ENCODE measurements around the gene DCC. TPM values are rescaled to one million over a fixed set of nuclear protein-coding genes. Genes with fewer than 3 reads are reported as not detected.

DCC gene
- total RNA-seq, 2 experiments from 2014 or later, result not detected

GRCh38 chr18:53526101-53526870 is 1186.3 kb downstream of the DCC start:
- H3K27ac Mint-ChIP-seq, result no peak overlapping the region
- no peaks in the 10 kb centered on the region for H3K27me3 Mint-ChIP-seq
- ATAC-seq (no peak), DNase-seq (no peak)
- no peaks in the 10 kb centered on the region for H3K4me1 Mint-ChIP-seq
- CTCF ChIA-PET, result no interaction called here
- H3K9me3 Mint-ChIP-seq (ENCODE audit: low read depth), result no peaks in the 10 kb centered on the region
- H3K4me3 Mint-ChIP-seq, result no peak overlapping the region
- no peaks in the 10 kb centered on the region for H3K36me3 Mint-ChIP-seq

- DNase-seq (no peak), ATAC-seq (no peak)
- Mint-ChIP-seq H3K27ac (no peak overlapping the region), H3K9me3 (ENCODE audit: low read depth) (no peaks in the 10 kb centered on the region), H3K36me3 (no peaks in the 10 kb centered on the region), H3K27me3 (no peaks in the 10 kb centered on the region), H3K4me1 (no peaks in the 10 kb centered on the region), H3K4me3 (no peak overlapping the region)
- CTCF ChIA-PET, result interaction anchor here (0.7 kb wide), 1 partner anchor 44 kb away, joined by 3 read pairs; no protein-coding TSS in a partner anchor
Observed at GRCh38 chr18:53527365-53527764, 1187.4 kb downstream of the DCC start.

GRCh38 chr18:53531187-53531586 is 1191.2 kb downstream of the DCC start:
- peaks cover 3% of the 10 kb centered on the region for H3K9me3 Mint-ChIP-seq (ENCODE audit: low read depth)
- DNase-seq, result no peak
- no peaks in the 10 kb centered on the region for H3K27me3 Mint-ChIP-seq
- no peak for ATAC-seq
- CTCF ChIA-PET, result no interaction called here
- H3K36me3 Mint-ChIP-seq, result no peaks in the 10 kb centered on the region
- no peak overlapping the region for H3K4me3 Mint-ChIP-seq
- no peak overlapping the region for H3K27ac Mint-ChIP-seq
- no peaks in the 10 kb centered on the region for H3K4me1 Mint-ChIP-seq

- CTCF ChIA-PET, result no interaction called here
- Mint-ChIP-seq H3K4me1 (no peaks in the 10 kb centered on the region), H3K9me3 (ENCODE audit: low read depth) (peaks cover 3% of the 10 kb centered on the region), H3K27ac (no peak overlapping the region), H3K27me3 (no peaks in the 10 kb centered on the region), H3K36me3 (no peaks in the 10 kb centered on the region), H3K4me3 (no peak overlapping the region)
- DNase-seq (no peak), ATAC-seq (no peak)
Observed at GRCh38 chr18:53531896-53532295, 1191.9 kb downstream of the DCC start.

GRCh38 chr18:53534203-53534602 is 1194.2 kb downstream of the DCC start:
- no peaks in the 10 kb centered on the region for H3K4me1 Mint-ChIP-seq
- no peak overlapping the region for H3K4me3 Mint-ChIP-seq
- DNase-seq (no peak), ATAC-seq (no peak)
- CTCF ChIA-PET, result no interaction called here
- H3K27me3 Mint-ChIP-seq, result no peaks in the 10 kb centered on the region
- H3K36me3 Mint-ChIP-seq, result no peaks in the 10 kb centered on the region
- peaks cover 3% of the 10 kb centered on the region for H3K9me3 Mint-ChIP-seq (ENCODE audit: low read depth)
- no peak overlapping the region for H3K27ac Mint-ChIP-seq

GRCh38 chr18:53534695-53535094 is 1194.7 kb downstream of the DCC start:
- Mint-ChIP-seq H3K27me3 (no peaks in the 10 kb centered on the region), H3K4me1 (no peaks in the 10 kb centered on the region), H3K36me3 (no peaks in the 10 kb centered on the region), H3K27ac (no peak overlapping the region), H3K4me3 (no peak overlapping the region), H3K9me3 (ENCODE audit: low read depth) (peaks cover 3% of the 10 kb centered on the region)
- no peak for ATAC-seq
- DNase-seq, result no peak
- CTCF ChIA-PET, result no interaction called here

- no peak overlapping the region for H3K27ac Mint-ChIP-seq
- H3K4me1 Mint-ChIP-seq, result no peaks in the 10 kb centered on the region
- ATAC-seq (no peak), DNase-seq (no peak)
- CTCF ChIA-PET, result no interaction called here
- H3K9me3 Mint-ChIP-seq (ENCODE audit: low read depth), result peaks cover 3% of the 10 kb centered on the region
- no peaks in the 10 kb centered on the region for H3K27me3 Mint-ChIP-seq
- H3K36me3 Mint-ChIP-seq, result no peaks in the 10 kb centered on the region
- H3K4me3 Mint-ChIP-seq, result no peak overlapping the region
Observed at GRCh38 chr18:53536908-53537307, 1196.9 kb downstream of the DCC start.

GRCh38 chr18:53541924-53542323 is 1201.9 kb downstream of the DCC start:
- no peaks in the 10 kb centered on the region for H3K4me1 Mint-ChIP-seq
- DNase-seq, result no peak
- CTCF ChIA-PET, result no interaction called here
- H3K4me3 Mint-ChIP-seq, result no peak overlapping the region
- no peak overlapping the region for H3K27ac Mint-ChIP-seq
- no peaks in the 10 kb centered on the region for H3K36me3 Mint-ChIP-seq
- H3K9me3 Mint-ChIP-seq (ENCODE audit: low read depth), result peaks cover 6% of the 10 kb centered on the region
- H3K27me3 Mint-ChIP-seq, result no peaks in the 10 kb centered on the region
- no peak for ATAC-seq

- no peaks in the 10 kb centered on the region for H3K27me3 Mint-ChIP-seq
- no peak overlapping the region for H3K4me3 Mint-ChIP-seq
- CTCF ChIA-PET, result no interaction called here
- peaks cover 6% of the 10 kb centered on the region for H3K9me3 Mint-ChIP-seq (ENCODE audit: low read depth)
- H3K27ac Mint-ChIP-seq, result no peak overlapping the region
- H3K36me3 Mint-ChIP-seq, result no peaks in the 10 kb centered on the region
- no peak for ATAC-seq
- DNase-seq, result no peak
- H3K4me1 Mint-ChIP-seq, result no peaks in the 10 kb centered on the region
Observed at GRCh38 chr18:53543711-53544110, 1203.7 kb downstream of the DCC start.

- no peak for ATAC-seq
- H3K4me3 Mint-ChIP-seq, result no peak overlapping the region
- no peaks in the 10 kb centered on the region for H3K27me3 Mint-ChIP-seq
- H3K9me3 Mint-ChIP-seq (ENCODE audit: low read depth), result peaks cover 6% of the 10 kb centered on the region
- DNase-seq, result no peak
- CTCF ChIA-PET, result no interaction called here
- no peak overlapping the region for H3K27ac Mint-ChIP-seq
- no peaks in the 10 kb centered on the region for H3K4me1 Mint-ChIP-seq
- H3K36me3 Mint-ChIP-seq, result no peaks in the 10 kb centered on the region
Observed at GRCh38 chr18:53544917-53545316, 1204.9 kb downstream of the DCC start.

- CTCF ChIA-PET, result no interaction called here
- no peaks in the 10 kb centered on the region for H3K4me1 Mint-ChIP-seq
- DNase-seq (no peak), ATAC-seq (no peak)
- no peak overlapping the region for H3K27ac Mint-ChIP-seq
- H3K36me3 Mint-ChIP-seq, result no peaks in the 10 kb centered on the region
- H3K4me3 Mint-ChIP-seq, result no peak overlapping the region
- H3K9me3 Mint-ChIP-seq (ENCODE audit: low read depth), result no peaks in the 10 kb centered on the region
- no peaks in the 10 kb centered on the region for H3K27me3 Mint-ChIP-seq
Observed at GRCh38 chr18:53551868-53552426, 1212.0 kb downstream of the DCC start.

GRCh38 chr18:53553030-53553429 is 1213.0 kb downstream of the DCC start:
- H3K27me3 Mint-ChIP-seq, result no peaks in the 10 kb centered on the region
- no peaks in the 10 kb centered on the region for H3K9me3 Mint-ChIP-seq (ENCODE audit: low read depth)
- H3K4me1 Mint-ChIP-seq, result no peaks in the 10 kb centered on the region
- DNase-seq, result no peak
- H3K36me3 Mint-ChIP-seq, result no peaks in the 10 kb centered on the region
- no peak overlapping the region for H3K4me3 Mint-ChIP-seq
- ATAC-seq, result no peak
- CTCF ChIA-PET, result no interaction called here
- no peak overlapping the region for H3K27ac Mint-ChIP-seq

GRCh38 chr18:53556450-53556849 is 1216.5 kb downstream of the DCC start:
- Mint-ChIP-seq H3K4me3 (no peak overlapping the region), H3K36me3 (no peaks in the 10 kb centered on the region), H3K27ac (no peak overlapping the region), H3K4me1 (no peaks in the 10 kb centered on the region), H3K27me3 (no peaks in the 10 kb centered on the region), H3K9me3 (ENCODE audit: low read depth) (peaks cover 2% of the 10 kb centered on the region)
- no peak for DNase-seq
- CTCF ChIA-PET, result no interaction called here
- no peak for ATAC-seq

- CTCF ChIA-PET, result no interaction called here
- H3K27me3 Mint-ChIP-seq, result no peaks in the 10 kb centered on the region
Observed at GRCh38 chr18:53560546-53560945, 1220.5 kb downstream of the DCC start.

More at GRCh38 chr18:53560546-53560945, 1220.5 kb downstream of the DCC start:
- Mint-ChIP-seq H3K4me1 (no peaks in the 10 kb centered on the region), H3K27ac (no peak overlapping the region), H3K36me3 (no peaks in the 10 kb centered on the region), H3K4me3 (no peak overlapping the region), H3K9me3 (ENCODE audit: low read depth) (peaks cover 2% of the 10 kb centered on the region)
- DNase-seq, result no peak
- no peak for ATAC-seq

Data from activated CD8-positive, alpha-beta memory T cell treated with anti-CD3 and anti-CD28 coated beads, Interleukin-2, amount 10 ng/mL, durations not matched to agents 7 days and 5 days (primary cell).